ENCODE data around the gene RNU1-1. TPM values are rescaled to one million over a fixed set of nuclear protein-coding genes. Genes with fewer than 3 reads are reported as not detected.
"Not testable (repeated sequence)": the region's sequence is repeated elsewhere in the genome, so short reads cannot be mapped to it uniquely, and the experiment has no call there.

RNU1-1 gene
- total RNA-seq, 8 experiments from 2014 or later: 2,521 to 14,174 (median 6,483) TPM

DNA sequence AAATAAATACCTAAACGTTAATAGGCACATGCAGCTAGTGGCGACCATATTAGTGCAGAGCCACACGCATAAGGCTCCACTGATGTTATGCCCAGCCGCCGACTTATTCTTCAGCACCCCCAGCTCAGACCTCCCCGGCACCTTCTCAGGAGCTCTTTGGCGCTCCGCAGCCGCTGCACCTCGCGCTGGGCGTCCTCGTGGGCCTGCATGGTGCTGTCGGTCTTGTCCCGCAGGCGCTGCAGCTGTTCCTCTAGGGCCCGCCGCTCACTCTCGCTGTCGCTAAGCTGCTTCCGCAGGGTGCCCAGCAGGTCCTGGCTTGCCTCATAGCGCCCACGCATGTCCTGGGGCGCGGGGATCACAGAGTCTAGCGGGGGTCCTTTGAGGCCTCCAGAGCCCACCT is 30.9 kb downstream of the RNU1-1 start:
- H3K27ac ChIP-seq; H3K4me1 ChIP-seq (replicated peaks in 1 of 2); in situ Hi-C loops (cut with MboI; ENCODE audit: low pct_unique_long_range_greater_than_20kb in 2 of 9, low sequenced_read_pairs in 9 of 9, unreplicated experiment in 9 of 9); H3K4me3 ChIP-seq: not testable (repeated sequence)
- peak in 3 of 8 experiments; percentile 9 to 19 (median 12) for ATAC-seq (replicated peaks in 6 of 8)
- WGBS, 10 experiments: 80 to 100% (median 97%) methylated on average over 1 to 17 of the region's 26 CpGs; no CpG with 5 or more reads in 2 of the 10 experiments

DNA sequence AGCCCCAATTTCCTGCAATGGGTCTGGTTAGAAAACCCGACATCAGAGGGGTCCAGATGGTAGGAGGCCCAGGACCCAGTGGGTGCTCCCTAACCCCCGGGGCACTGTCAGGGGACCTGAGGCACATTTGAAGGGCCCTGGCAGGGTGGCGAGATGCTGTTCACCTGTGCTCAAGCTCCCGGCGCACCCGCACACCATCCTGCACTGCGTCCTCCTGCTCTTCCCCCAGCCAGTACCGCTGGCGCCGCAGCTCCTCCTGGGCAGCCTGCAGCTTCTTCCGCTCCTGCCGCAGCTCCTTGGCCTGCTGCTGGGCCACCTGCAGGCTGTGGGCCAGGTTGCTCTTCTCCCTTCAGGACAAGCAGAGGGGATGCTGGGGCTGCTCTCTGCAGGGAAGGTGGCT is 36.0 kb downstream of the RNU1-1 start:
- Histone ChIP-seq H3K4me3 (no peak overlapping the region), H3K27ac (no peak overlapping the region), H3K4me1 (replicated peaks in 1 of 2) (no peaks in the 10 kb centered on the region)
- WGBS, 10 experiments: 40 to 100% (median 95%) methylated on average over 1 to 10 of the region's 12 CpGs; no CpG with 5 or more reads in 3 of the 10 experiments
- in situ Hi-C loops (cut with MboI; ENCODE audit: low pct_unique_long_range_greater_than_20kb in 2 of 9, low sequenced_read_pairs in 9 of 9, unreplicated experiment in 9 of 9): no loop called here
- peak in 1 of 8 experiments; percentile 6 for ATAC-seq (replicated peaks in 6 of 8)

DNA sequence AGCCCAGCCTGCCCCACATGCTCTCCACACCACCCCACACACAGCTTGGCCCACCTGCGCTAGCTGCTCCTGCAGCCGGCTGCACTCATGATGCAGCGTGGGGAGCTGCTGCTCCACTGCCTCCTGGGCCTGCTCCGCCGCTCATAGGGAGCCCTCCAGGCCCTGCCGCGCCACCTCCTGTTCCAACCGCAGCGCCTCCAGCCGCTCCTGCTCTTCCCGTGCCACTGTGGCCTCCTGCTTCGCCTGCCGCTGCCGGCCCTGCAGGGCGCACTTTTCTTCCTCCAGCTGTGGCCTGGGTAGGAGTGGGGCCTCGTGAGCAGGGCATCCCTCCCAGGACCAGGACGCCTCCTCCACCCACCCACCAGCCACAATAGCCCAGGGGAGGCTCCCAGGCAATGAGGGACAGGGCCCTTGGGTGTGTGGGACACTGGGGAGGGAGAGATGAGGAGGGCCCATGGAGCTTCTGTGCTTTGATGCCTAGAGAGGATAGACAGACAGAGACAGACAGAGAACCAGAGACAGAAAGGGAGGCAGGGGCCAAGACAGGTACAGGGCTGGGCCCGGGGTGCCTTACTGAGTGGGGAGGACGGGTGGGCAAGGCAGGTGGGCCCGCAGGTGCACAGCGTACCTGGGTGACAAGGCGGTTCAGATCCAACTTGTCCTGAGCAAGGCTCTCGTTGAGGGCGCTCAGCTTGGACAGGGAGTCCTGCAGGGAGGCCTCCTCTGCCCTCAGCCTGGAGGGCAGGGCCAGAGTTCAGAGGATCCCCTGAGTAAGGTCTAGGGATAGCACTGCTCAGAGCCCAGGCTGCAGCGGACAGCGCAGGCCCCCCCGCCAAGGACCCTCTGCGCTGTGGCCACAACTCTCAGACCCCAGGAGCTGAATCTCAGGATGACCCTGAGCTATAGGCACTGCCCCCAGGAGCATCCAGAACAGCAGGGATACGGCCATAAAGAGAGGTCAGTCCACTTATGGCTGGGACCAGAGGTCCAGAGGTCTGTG is 38.0 kb downstream of the RNU1-1 start:
- H3K27ac ChIP-seq; H3K4me1 ChIP-seq (replicated peaks in 1 of 2); in situ Hi-C loops (cut with MboI; ENCODE audit: low pct_unique_long_range_greater_than_20kb in 2 of 9, low sequenced_read_pairs in 9 of 9, unreplicated experiment in 9 of 9); H3K4me3 ChIP-seq: not testable (repeated sequence)
- WGBS, 10 experiments: 95 to 100% (median 100%) methylated on average over 1 to 5 of the region's 29 CpGs; no CpG with 5 or more reads in 7 of the 10 experiments
- peak in 3 of 8 experiments; percentile 30 to 44 (median 35) for ATAC-seq (replicated peaks in 6 of 8)

DNA sequence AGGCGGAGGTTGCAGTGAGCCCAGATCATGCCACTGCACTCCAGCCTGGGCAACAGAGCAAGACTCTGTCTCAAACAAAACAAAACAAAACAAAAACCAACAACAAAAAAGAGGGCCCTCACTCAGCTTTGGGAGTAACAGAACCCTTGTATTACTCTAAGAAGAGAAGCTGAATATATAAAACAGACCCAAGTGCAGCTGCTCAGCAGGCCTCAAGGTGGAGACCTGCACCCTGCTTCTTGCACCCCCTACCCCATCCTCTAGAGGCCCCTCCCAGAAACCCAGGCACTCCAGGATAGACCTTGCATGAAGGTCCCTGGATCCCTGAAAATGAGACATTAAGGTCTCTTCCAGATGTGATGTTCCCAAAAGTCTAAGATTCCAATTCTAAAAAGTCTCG is 39.2 kb downstream of the RNU1-1 start:
- peak in 1 of 8 experiments; percentile 41 for ATAC-seq (replicated peaks in 6 of 8)
- in situ Hi-C loops (cut with MboI; ENCODE audit: low pct_unique_long_range_greater_than_20kb in 2 of 9, low sequenced_read_pairs in 9 of 9, unreplicated experiment in 9 of 9); H3K4me3 ChIP-seq; H3K4me1 ChIP-seq (replicated peaks in 1 of 2); H3K27ac ChIP-seq: not testable (repeated sequence)
- 90 to 100% (median 100%) methylated on average over 1 to 2 of the region's 2 CpGs; no CpG with 5 or more reads in 3 of the 10 experiments for WGBS, 10 experiments

DNA sequence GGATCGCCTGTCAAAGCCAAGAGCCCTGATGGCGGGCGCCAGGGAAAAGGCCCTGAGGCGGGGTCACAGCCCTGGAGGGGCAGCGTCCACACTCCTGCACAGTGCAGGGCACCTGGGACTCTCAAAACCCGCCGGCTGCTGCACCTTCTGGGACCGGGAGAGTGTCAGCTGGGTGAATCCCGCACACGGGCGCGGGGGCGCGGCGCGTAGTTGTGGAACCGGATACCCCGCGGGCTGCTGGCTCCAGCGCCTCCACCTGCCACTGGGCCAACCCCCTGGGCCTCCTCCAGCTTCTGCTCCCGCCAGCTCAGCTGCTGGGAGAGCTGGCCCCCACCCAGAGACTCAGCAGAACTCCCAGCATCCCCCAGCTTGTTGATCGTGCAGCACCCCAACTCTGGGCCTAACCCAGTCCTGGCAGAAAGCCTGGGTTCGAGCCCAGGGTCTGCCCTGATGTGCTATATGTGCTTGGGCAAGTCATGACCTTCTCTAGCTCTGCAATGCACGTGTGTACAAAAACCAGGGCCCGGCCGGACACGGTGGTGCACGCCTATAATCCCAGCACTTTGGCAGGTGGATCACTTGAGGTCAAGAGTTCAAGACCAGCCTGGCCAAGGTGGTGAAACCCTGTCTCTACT is 39.8 kb downstream of the RNU1-1 start:
- Histone ChIP-seq H3K4me1 (replicated peaks in 1 of 2) (peaks cover 0 to under 1% of the 10 kb centered on the region in 2 donors), H3K4me3 (no peak overlapping the region), H3K27ac (no peak overlapping the region)
- peak in 3 of 8 experiments; percentile 14 to 17 (median 16) for ATAC-seq (replicated peaks in 6 of 8)
- WGBS, 10 experiments: 90 to 96% (median 92%) methylated on average over 2 to 14 of the region's 28 CpGs; no CpG with 5 or more reads in 6 of the 10 experiments
- in situ Hi-C loops (cut with MboI; ENCODE audit: low pct_unique_long_range_greater_than_20kb in 2 of 9, low sequenced_read_pairs in 9 of 9, unreplicated experiment in 9 of 9): no loop called here

DNA sequence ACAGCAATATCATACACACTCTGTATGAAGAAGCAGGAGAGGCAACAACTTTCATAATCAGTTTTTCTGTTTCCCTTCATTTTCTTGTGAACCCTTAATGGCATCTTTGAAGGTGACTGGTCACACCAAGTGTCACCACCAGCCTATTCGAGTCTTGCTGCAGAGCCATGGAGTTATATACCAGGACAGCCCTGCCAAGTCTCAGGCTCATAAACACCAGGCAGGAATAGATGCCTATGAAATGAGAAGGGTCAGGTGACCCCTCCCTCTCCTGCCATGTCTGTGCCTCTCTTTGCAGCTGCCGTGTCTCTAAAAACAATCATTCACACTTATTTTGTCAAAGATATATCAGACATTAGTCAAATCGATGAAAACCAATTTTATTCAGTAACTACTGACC is 45.5 kb downstream of the RNU1-1 start:
- in situ Hi-C loops (cut with MboI; ENCODE audit: low pct_unique_long_range_greater_than_20kb in 2 of 9, low sequenced_read_pairs in 9 of 9, unreplicated experiment in 9 of 9): no loop called here
- Histone ChIP-seq H3K27ac (no peak overlapping the region), H3K4me3 (no peak overlapping the region), H3K4me1 (replicated peaks in 1 of 2) (peaks cover 0 to 6% of the 10 kb centered on the region in 2 donors)
- 43 to 100% (median 83%) methylated on average over 1 to 3 of the region's 3 CpGs; no CpG with 5 or more reads in 1 of the 10 experiments for WGBS, 10 experiments
- ATAC-seq (replicated peaks in 6 of 8): no peak

DNA sequence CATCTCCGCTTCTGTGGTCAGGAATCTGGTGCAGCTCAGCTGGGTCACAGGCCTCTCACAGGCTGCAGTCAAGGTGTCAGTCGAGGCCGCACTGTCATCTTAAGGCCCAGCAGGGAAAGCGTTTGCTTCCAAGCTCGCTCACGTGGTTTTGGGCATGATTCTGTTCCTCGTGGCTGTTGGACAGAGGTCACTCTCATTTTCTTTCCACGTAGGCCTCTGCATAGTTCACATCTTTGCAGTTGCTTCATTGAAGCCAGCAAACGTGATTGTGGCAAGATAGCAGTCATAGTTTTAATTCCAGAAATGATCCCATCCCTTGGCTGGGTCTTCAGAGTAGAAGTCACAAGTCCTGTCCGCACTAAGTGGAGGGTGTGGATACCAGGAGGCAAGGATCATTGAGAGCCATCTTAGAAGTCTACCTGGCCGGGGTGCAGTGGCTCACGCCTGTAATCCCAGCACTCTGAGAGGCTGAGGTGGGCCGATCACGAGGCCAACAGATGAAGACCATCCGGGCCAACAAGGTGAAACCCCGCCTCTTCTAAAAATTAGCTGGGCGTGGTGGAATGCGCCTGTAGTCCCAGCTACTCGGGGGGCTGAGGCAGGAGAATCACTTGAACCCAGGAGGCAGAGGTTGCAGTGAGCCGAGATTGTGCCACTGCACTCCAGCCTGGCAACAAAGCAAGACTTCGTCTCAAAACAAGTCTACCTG is 49.0 kb downstream of the RNU1-1 start:
- in situ Hi-C loops (cut with MboI; ENCODE audit: low pct_unique_long_range_greater_than_20kb in 2 of 9, low sequenced_read_pairs in 9 of 9, unreplicated experiment in 9 of 9): no loop called here
- Histone ChIP-seq H3K4me3 (no peak overlapping the region), H3K27ac (no peak overlapping the region), H3K4me1 (replicated peaks in 1 of 2) (peaks cover 0 to 6% of the 10 kb centered on the region in 2 donors)
- WGBS, 10 experiments: 90 to 100% (median 96%) methylated on average over 1 to 15 of the region's 21 CpGs; no CpG with 5 or more reads in 2 of the 10 experiments
- no peak for ATAC-seq (replicated peaks in 6 of 8)

Other genes starting within 250 kb of the RNU1-1 start
- gene FBXO42, start 161.8 kb downstream of the RNU1-1 start, total RNA-seq: 10 to 100 TPM; 10.0 to 27.6 (median 23.2) TPM
- 10 to 100 TPM; 37.9 to 82.0 (median 53.0) TPM for gene SZRD1, start 147.0 kb downstream of the RNU1-1 start, total RNA-seq
- gene SPATA21, start 76.9 kb downstream of the RNU1-1 start, total RNA-seq: under 1 TPM in 5 of 8 experiments, not detected in 3; 0.07 to 0.47 (median 0.11) TPM
- 10 to 100 TPM; 23.9 to 77.3 (median 47.2) TPM for gene NECAP2, start 73.6 kb downstream of the RNU1-1 start, total RNA-seq
- gene NBPF1, start 99.3 kb upstream of the RNU1-1 start, total RNA-seq: 10 to 100 TPM; 24.4 to 73.3 (median 37.4) TPM
- over 10,000 TPM in 1 of 8 experiments, 1,000 to 10,000 TPM in 7; 2,521 to 14,174 (median 6,483) TPM for gene RNU1-3, start 152.7 kb upstream of the RNU1-1 start, total RNA-seq
- gene RNU1-4, start 226.2 kb upstream of the RNU1-1 start, total RNA-seq: over 10,000 TPM; 10,501 to 35,099 (median 17,750) TPM